HG03520 (cell line): ENCODE results near the gene LTO1.

Experiments used
- ATAC-seq: cut with Tn5 transposase; IDR thresholded peaks from one replicate; pipeline ENCODE4 v1.9.1; 2021; ENCODE audit warnings: mild to moderate bottlenecking, moderate library complexity; ENCODE audit not compliant: unreplicated experiment

The LTO1 gene

DNA sequence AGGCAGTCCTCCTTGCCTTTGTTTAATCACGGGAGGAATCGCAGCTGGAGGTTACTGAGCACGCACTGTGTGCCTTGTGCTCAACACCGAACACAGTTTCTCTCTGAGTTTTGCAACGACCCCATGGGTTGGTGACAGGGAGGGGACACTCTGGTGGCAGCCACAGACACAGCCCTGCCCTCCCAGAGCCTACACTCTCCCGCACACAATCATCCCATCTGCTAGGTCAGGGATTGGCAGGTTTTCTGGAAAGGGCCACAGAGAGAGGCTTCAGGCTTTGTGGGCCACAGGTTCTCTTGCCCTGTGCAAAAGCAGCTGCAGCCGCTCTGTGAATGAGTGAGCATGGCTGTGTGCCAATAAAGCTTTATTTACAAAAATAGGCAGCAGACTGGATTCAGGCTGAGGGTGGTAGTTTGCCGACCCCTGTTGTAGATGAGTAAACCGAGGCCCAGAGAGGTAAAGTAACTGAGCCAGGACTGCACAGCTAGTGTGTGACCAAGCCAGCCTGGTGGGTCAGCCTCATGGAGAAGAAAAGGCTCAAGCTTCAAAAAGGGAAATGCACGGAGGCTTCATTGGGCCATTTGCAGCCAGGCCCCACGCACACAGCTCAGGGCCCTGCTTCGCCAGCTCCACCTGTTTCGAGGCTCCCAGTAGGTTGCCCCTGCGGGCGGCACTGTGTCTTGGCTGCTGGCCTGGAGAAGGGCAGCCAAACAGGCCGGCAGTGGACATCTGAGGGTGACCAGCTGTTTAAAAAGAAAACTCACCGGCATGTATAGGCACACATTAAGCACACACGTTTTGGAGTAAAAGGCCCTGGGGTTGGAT is 16.3 kb downstream of the LTO1 start:
- no peak for ATAC-seq

- no peak for ATAC-seq
Measured at GRCh38 chr11:69657911-69658625, 17.1 kb downstream of the LTO1 start.

- ATAC-seq = no peak
Measured at GRCh38 chr11:69657456-69657910, 17.7 kb downstream of the LTO1 start.

- no peak for ATAC-seq
Measured at GRCh38 chr11:69656536-69657455, 18.4 kb downstream of the LTO1 start.

- no peak for ATAC-seq
Measured at GRCh38 chr11:69655479-69656428, 19.4 kb downstream of the LTO1 start.

GRCh38 chr11:69654660-69655478 is 20.3 kb downstream of the LTO1 start:
- ATAC-seq = no peak

DNA sequence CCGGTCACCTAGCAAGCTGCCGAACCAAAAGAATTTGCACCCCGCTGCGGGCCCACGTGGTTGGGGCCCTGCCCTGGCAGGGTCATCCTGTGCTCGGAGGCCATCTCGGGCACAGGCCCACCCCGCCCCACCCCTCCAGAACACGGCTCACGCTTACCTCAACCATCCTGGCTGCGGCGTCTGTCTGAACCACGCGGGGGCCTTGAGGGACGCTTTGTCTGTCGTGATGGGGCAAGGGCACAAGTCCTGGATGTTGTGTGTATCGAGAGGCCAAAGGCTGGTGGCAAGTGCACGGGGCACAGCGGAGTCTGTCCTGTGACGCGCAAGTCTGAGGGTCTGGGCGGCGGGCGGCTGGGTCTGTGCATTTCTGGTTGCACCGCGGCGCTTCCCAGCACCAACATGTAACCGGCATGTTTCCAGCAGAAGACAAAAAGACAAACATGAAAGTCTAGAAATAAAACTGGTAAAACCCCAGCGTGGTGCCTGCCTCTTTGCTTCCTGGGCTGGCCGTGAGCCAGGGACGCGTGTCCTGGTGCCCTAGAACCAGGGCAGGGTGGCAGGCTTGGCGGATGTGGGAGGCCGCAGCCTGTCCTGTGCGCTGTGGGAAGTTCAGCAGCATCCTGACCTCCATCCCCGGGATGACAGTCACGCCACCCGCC is 21.0 kb downstream of the LTO1 start:
- no peak for ATAC-seq

DNA sequence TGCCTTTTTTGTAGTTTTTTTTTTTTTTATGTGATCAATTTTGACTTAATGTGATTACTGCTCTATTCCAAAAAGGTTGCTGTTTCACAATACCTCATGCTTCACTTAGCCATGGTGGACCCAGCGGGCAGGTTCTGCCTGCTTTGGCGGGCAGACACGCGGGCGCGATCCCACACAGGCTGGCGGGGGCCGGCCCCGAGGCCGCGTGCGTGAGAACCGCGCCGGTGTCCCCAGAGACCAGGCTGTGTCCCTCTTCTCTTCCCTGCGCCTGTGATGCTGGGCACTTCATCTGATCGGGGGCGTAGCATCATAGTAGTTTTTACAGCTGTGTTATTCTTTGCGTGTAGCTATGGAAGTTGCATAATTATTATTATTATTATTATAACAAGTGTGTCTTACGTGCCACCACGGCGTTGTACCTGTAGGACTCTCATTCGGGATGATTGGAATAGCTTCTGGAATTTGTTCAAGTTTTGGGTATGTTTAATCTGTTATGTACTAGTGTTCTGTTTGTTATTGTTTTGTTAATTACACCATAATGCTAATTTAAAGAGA is 21.7 kb downstream of the LTO1 start:
- ATAC-seq = no peak

GRCh38 chr11:69652999-69653398 is 22.2 kb downstream of the LTO1 start:
- no peak for ATAC-seq

GRCh38 chr11:69651834-69652620 is 23.1 kb downstream of the LTO1 start:
- no peak for ATAC-seq

- ATAC-seq = no peak
Measured at GRCh38 chr11:69650832-69651344, 24.3 kb downstream of the LTO1 start.

- ATAC-seq = no peak
Measured at GRCh38 chr11:69650081-69650831, 24.9 kb downstream of the LTO1 start.

GRCh38 chr11:69649576-69649900 is 25.6 kb downstream of the LTO1 start:
- no peak for ATAC-seq

DNA sequence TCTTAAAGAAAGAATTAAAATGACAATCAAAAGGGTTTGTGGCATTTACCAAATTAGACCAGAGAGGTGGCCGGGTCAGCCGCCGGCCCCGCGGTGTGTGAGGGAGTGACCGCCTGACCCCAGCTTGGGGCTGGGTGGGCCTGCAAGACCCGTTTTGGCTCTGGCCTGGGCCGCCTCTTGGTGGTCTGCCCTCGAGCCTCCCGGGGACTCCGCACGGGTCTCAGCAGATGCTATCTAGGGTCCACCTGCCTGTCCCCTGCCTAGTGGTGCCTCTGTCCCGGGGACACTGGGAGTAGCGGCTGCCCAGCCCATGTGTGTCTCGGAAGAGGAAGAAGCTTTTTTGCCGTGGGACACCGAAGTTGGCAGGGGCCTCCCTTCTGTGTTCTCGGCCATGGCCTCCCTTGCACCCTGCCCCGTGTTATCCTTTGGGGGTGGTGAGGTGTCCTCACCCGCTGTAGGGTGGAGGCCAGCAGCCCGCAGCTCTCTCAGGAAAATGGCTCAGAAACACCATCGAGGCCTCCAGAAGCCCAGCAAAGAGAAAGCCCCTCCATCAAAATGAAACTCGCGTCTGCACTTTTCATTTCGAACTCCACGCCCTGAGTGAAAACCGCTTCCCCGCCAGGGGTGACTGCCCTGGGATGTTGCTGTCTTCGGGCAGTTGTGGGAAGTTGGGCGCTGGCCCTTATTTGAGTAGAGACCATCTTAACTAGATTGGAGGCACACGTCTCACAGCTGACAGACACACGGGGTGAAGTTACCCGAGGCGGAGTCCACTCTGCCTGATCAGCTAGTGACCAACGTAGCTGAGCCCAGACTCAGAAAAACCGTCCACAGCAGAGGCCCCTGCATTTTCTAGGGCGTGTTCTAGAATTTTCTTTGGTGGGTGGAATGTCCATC is 26.2 kb downstream of the LTO1 start:
- no peak for ATAC-seq

DNA sequence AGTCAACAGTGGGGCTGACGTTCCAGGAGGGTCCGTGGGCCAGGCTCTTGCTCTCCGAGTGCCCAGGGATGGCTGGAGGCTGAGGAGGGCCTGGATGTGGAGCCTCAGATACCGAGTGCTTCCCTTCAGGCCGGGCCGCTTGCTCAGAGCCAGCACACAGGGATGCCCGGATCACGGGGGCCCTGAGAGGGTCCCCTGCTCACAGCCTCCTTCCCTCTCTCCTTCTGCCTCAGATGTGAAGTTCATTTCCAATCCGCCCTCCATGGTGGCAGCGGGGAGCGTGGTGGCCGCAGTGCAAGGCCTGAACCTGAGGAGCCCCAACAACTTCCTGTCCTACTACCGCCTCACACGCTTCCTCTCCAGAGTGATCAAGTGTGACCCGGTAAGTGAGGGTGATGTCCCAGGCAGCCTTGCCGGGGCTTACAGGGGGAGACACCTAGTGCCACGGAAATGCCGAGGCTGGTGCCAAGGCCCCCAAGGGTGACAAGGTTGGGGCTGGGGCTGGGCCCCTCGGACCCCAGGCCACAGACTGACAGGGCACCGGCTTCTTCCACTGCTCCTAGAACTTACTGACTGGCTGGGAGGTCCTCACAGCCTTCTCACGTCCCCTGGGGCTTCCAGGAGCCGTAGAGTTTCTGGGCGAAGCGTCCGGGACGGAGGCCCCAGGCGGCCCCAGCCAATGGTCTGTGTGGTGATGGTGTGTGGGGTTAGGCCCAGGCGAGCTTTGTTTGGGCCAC is 27.2 kb downstream of the LTO1 start:
- no peak for ATAC-seq
